B cell (primary cell): Measurements from ENCODE around the gene ZNF585A. TPM values are rescaled to one million over a fixed set of nuclear protein-coding genes. Genes with fewer than 3 reads are reported as not detected.
"Not testable (repeated sequence)": the region's sequence is repeated elsewhere in the genome, so short reads cannot be mapped to it uniquely, and the experiment has no call there.

Experiments
- ATAC-seq: fragments of 200-7000 bp; cut with Tn5 transposase; one replicate; pipeline ENCODE4 v1.10.0; 2021; ENCODE audit warnings: low read depth, mild to moderate bottlenecking, moderate number of reproducible peaks, moderate library complexity
- CTCF ChIA-PET: fragments of 350-600 bp; sonication (Branson Sonifier 250); formaldehyde crosslinking; loops from one replicate; lab custom pipeline; 2021; ENCODE audit warnings: antibody characterized with exemption, inconsistent platforms; lab: Charles Lee
- POLR2A ChIA-PET: fragments of 350-600 bp; sonication (Branson Sonifier 250); formaldehyde crosslinking; loops from one replicate; lab custom pipeline; 2021; ENCODE audit warnings: antibody characterized with exemption; lab: Charles Lee
- DNase-seq: peaks from one replicate; pipeline ENCODE4 v3.0.0; 2013
- H2AFZ ChIP-seq: 2 replicates; pipeline ENCODE4 v1.6.1; 2012; ENCODE audit warnings: mild to moderate bottlenecking, low read depth, low read length; ENCODE audit not compliant: insufficient read depth, poor library complexity, severe bottlenecking
- H3K27ac ChIP-seq, 2 donors: 1 replicate in 1 of 2; 2 replicates in 1 of 2; pipeline ENCODE4 v1.5.1; 2012 to 2013; ENCODE audit warnings: low read length in 2 of 2, mild to moderate bottlenecking in 2 of 2, moderate library complexity in 1 of 2
- H3K27me3 ChIP-seq, 4 experiments: fragments of 200-600 bp in 1 of 4; sonication (generic) in 1 of 4; replicated peaks in 1 of 4; 1 replicate in 2 of 4; 2 replicates in 2 of 4; pipeline versions ENCODE4 v1.6.1 to v1.7.0; 2013 to 2016; ENCODE audit warnings: low read length in 3 of 4, mild to moderate bottlenecking in 2 of 4, mixed read lengths in 1 of 4, moderate library complexity in 1 of 4; ENCODE audit not compliant: insufficient read depth in 4 of 4, control insufficient read depth in 3 of 4; ENCODE audit errors: control extremely low read depth in 1 of 4
- H3K36me3 ChIP-seq, 2 experiments: replicated peaks in 1 of 2; 1 replicate in 1 of 2; 2 replicates in 1 of 2; pipeline versions ENCODE4 v1.6.1 to v1.7.1; 2013; ENCODE audit warnings: low read length in 1 of 2; ENCODE audit not compliant: insufficient read depth in 2 of 2, control insufficient read depth in 1 of 2; ENCODE audit errors: control extremely low read depth in 1 of 2, extremely low read depth in 1 of 2
- H3K4me1 ChIP-seq, 2 donors: fragments of 200-600 bp in 1 of 2; sonication (generic) in 1 of 2; 1 replicate in 1 of 2; 2 replicates in 1 of 2; pipeline versions ENCODE4 v1.5.1 to v1.6.1; 2013 to 2017; ENCODE audit warnings: low read length in 2 of 2; ENCODE audit not compliant: control insufficient read depth in 2 of 2, insufficient read depth in 2 of 2
- H3K4me2 ChIP-seq: replicated peaks from 2 replicates; pipeline ENCODE3; 2012; ENCODE audit warnings: mild to moderate bottlenecking, low read depth, low read length; ENCODE audit not compliant: poor library complexity, severe bottlenecking
- H3K4me3 ChIP-seq, 5 experiments: fragments of 200-600 bp in 1 of 5; sonication (generic) in 1 of 5; 1 replicate in 3 of 5; 2 replicates in 2 of 5; pipeline versions ENCODE4 v1.5.1 to v1.7.0; 2011 to 2016; ENCODE audit warnings: low read length in 4 of 5, mild to moderate bottlenecking in 4 of 5, low read depth in 2 of 5, control low read depth in 1 of 5, moderate library complexity in 1 of 5; ENCODE audit not compliant: insufficient read depth in 1 of 5; ENCODE audit errors: control extremely low read depth in 1 of 5, extremely low read depth in 1 of 5
- H3K79me2 ChIP-seq: fragments of 200-600 bp; sonication (generic); one replicate; pipeline ENCODE4 v1.6.0; 2016; ENCODE audit warnings: low read length; ENCODE audit not compliant: control insufficient read depth, insufficient read depth
- H3K9ac ChIP-seq: fragments of 200-600 bp; sonication (generic); 2 replicates; pipeline ENCODE4 v1.6.1; 2017; ENCODE audit warnings: mild to moderate bottlenecking, low read length, moderate library complexity
- H3K9me3 ChIP-seq, 3 donors: one replicate each; pipeline versions ENCODE4 v1.6.1 to v1.7.1; 2013; ENCODE audit warnings: low read length in 2 of 3; ENCODE audit not compliant: control insufficient read depth in 2 of 3, insufficient read depth in 1 of 3; ENCODE audit errors: control extremely low read depth in 1 of 3
- H4K20me1 ChIP-seq: 2 replicates; pipeline ENCODE4 v1.6.0; 2012; ENCODE audit warnings: mild to moderate bottlenecking, low read length; ENCODE audit not compliant: insufficient read depth, control insufficient read depth, poor library complexity, severe bottlenecking
- H3K27ac Mint-ChIP-seq: one replicate; pipeline ENCODE4 v1.8.0; 2021; ENCODE audit warnings: mixed read lengths
- H3K27me3 Mint-ChIP-seq: one replicate; pipeline ENCODE4 v1.8.0; 2021; ENCODE audit warnings: mixed read lengths
- H3K4me1 Mint-ChIP-seq: one replicate; pipeline ENCODE4 v1.8.0; 2021; ENCODE audit warnings: mixed read lengths
- H3K4me3 Mint-ChIP-seq: one replicate; pipeline ENCODE4 v1.8.0; 2021; ENCODE audit warnings: mixed read lengths
- H3K9me3 Mint-ChIP-seq: one replicate; pipeline ENCODE4 v1.8.0; 2022; ENCODE audit warnings: mixed read lengths; ENCODE audit not compliant: insufficient read depth
- WGBS: methylation state at CpG from one replicate; pipeline ENCODE4 v1.1.5; 2013; ENCODE audit warnings: missing lambda C conversion rate; ENCODE audit not compliant: insufficient coverage; 5-methylcytosine and 5-hydroxymethylcytosine counted together
- intact Hi-C: fragments of 100-400 bp; cut with micrococcal nuclease; formaldehyde crosslinking; loops from one replicate; pipeline ENCODE4 v1.10.0; 2022
- polyA plus RNA-seq: library from polyadenylated mRNA; depleted of rRNA; stranded (reverse); fragments of >200 nt; gene quantifications from 2 replicates; pipeline ENCODE4 v1.2.3, GENCODE V29; 2012
- total RNA-seq, 2 donors: library from RNA; stranded (reverse); fragments of 120-200 nt in 1 of 2; gene quantifications; 1 replicate in 1 of 2; 2 replicates in 1 of 2; pipeline versions ENCODE4 v1.2.3 to v1.2.4, GENCODE V29; 2013 to 2022

Gene ZNF585A
- total and polyA plus RNA-seq, 2 donors (not counting 1 experiment from before 2014, with no cell fraction given) = 15.2 to 20.0 TPM

DNA sequence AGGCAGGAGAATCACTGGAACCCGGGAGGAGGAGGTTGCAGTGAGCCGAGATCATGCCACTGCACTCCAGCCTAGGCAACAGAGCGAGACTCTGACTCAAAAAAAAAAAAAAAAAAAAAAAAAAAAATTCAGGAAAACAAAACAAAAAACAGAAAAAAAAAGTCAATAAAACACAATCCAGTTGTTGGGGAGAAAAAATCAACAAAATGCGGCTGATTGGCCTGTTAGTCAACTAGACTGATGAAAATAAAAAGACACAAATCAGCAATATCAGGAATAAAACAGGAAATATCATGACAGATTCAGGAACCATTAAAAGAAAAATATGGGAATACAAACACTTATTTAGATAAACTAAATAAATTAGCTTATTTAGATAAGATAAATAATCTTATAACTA lies 22.8 kb upstream of the ZNF585A start:
- peaks cover 6 to 30% of the 10 kb centered on the region in 2 experiments for H3K36me3 ChIP-seq
- peaks cover 4 to 48% (median 5%) of the 10 kb centered on the region in 3 donors for H3K9me3 ChIP-seq
- H3K27me3 Mint-ChIP-seq, H2AFZ ChIP-seq, H3K4me3 ChIP-seq, H3K9ac ChIP-seq, H3K27ac Mint-ChIP-seq, H3K79me2 ChIP-seq, H3K4me1 ChIP-seq, H3K9me3 Mint-ChIP-seq, H3K4me3 Mint-ChIP-seq, H3K27me3 ChIP-seq, H3K4me2 ChIP-seq, H3K4me1 Mint-ChIP-seq, H3K27ac ChIP-seq, H4K20me1 ChIP-seq, DNase-seq, ATAC-seq, intact Hi-C loops, POLR2A ChIA-PET: not testable (repeated sequence)
- CTCF ChIA-PET = interaction anchor here (0.6 kb wide), 1 partner anchor 290 kb away, joined by 3 read pairs; no protein-coding TSS in a partner anchor
- WGBS = 100% methylated on average over 1 of the region's 4 CpGs

DNA sequence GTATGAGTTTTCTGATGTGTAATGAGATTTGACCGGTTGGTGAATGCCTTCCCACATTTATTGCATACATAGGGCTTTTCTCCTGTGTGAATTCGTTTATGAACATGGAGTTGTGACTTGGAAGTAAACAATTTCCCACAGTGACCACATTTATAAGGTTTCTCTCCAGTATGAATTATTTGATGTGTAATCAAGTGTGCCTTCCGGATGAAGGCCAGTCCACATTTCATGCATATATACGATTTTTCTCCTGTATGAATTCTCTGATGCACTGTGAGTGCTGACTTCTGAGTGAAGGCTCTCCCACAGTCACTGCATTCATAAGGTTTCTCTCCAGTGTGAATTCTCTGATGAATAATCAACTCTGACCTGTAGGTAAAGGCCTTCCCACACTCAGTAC lies 13.6 kb upstream of the ZNF585A start:
- no CpG with 5 or more reads among the region's 4 CpGs for WGBS
- POLR2A ChIA-PET = not testable (repeated sequence)
- H3K9me3 Mint-ChIP-seq = peaks cover 23% of the 10 kb centered on the region

More for the DNA sequence above, 13.6 kb upstream of the ZNF585A start:
- H3K9ac ChIP-seq, H3K27ac Mint-ChIP-seq, H3K4me2 ChIP-seq, H3K4me3 Mint-ChIP-seq, H3K4me1 Mint-ChIP-seq, intact Hi-C loops, CTCF ChIA-PET, H3K27me3 Mint-ChIP-seq, H3K79me2 ChIP-seq, H3K27me3 ChIP-seq, H3K27ac ChIP-seq, H3K4me1 ChIP-seq, DNase-seq, H4K20me1 ChIP-seq, H2AFZ ChIP-seq, ATAC-seq, H3K4me3 ChIP-seq: not testable (repeated sequence)
- Histone ChIP-seq H3K36me3 (peaks cover 3 to 30% of the 10 kb centered on the region in 2 experiments), H3K9me3 (peaks cover 8 to 66% (median 54%) of the 10 kb centered on the region in 3 donors)
